GM23248 (cell line): ENCODE results near the gene SH3RF2. TPM values are rescaled to one million over a fixed set of nuclear protein-coding genes. Genes with fewer than 3 reads are reported as not detected.

Experiments
- DNase-seq: peaks from one replicate; pipeline ENCODE4 v3.0.0-alpha.2; 2015
- H2AFZ ChIP-seq: fragments of 200-600 bp; sonication (generic); 2 replicates; pipeline ENCODE4 v1.6.1; 2016; ENCODE audit warnings: antibody characterized with exemption
- H3F3A ChIP-seq: fragments of 200-600 bp; sonication (generic); 2 replicates; pipeline ENCODE4 v1.6.1; 2016; ENCODE audit warnings: mild to moderate bottlenecking, antibody characterized with exemption, mixed run types; ENCODE audit not compliant: insufficient read depth
- H3K27ac ChIP-seq: fragments of 200-600 bp; sonication (generic); 2 replicates; pipeline ENCODE4 v1.5.1; 2016; ENCODE audit warnings: mild to moderate bottlenecking
- H3K27me3 ChIP-seq: fragments of 200-600 bp; sonication (generic); replicated peaks from 2 replicates; pipeline ENCODE4 v1.6.1; 2016; ENCODE audit warnings: mild to moderate bottlenecking; ENCODE audit not compliant: insufficient read depth
- H3K36me3 ChIP-seq: fragments of 200-600 bp; sonication (generic); 2 replicates; pipeline ENCODE4 v1.6.1; 2016; ENCODE audit warnings: low read depth, mild to moderate bottlenecking
- H3K4me1 ChIP-seq: fragments of 200-600 bp; sonication (generic); 2 replicates; pipeline ENCODE4 v1.6.1; 2016; ENCODE audit warnings: mild to moderate bottlenecking; ENCODE audit not compliant: insufficient read depth
- H3K4me2 ChIP-seq: fragments of 200-600 bp; sonication (generic); one replicate; pipeline ENCODE4 v1.6.1; 2016; ENCODE audit warnings: mild to moderate bottlenecking; ENCODE audit not compliant: unreplicated experiment
- H3K4me3 ChIP-seq: fragments of 200-600 bp; sonication (generic); 2 replicates; pipeline ENCODE4 v1.5.1; 2016; ENCODE audit warnings: mild to moderate bottlenecking
- H3K79me2 ChIP-seq: fragments of 200-600 bp; sonication (generic); 2 replicates; pipeline ENCODE4 v1.6.1; 2016; ENCODE audit warnings: mild to moderate bottlenecking; ENCODE audit not compliant: insufficient read depth
- H3K9ac ChIP-seq: fragments of 200-600 bp; sonication (generic); 2 replicates; pipeline ENCODE4 v1.6.1; 2016; ENCODE audit warnings: mild to moderate bottlenecking
- H3K9me2 ChIP-seq: fragments of 200-600 bp; sonication (generic); 2 replicates; pipeline ENCODE4 v1.6.1; 2016; ENCODE audit warnings: mixed run types, mild to moderate bottlenecking, moderate library complexity; ENCODE audit not compliant: insufficient read depth
- H3K9me3 ChIP-seq: fragments of 200-600 bp; sonication (generic); one replicate; pipeline ENCODE4 v1.6.1; 2017; ENCODE audit warnings: low read depth
- H4K20me1 ChIP-seq: fragments of 200-600 bp; sonication (generic); 2 replicates; pipeline ENCODE4 v1.6.0; 2016; ENCODE audit not compliant: insufficient read depth
- EZH2 ChIP-seq: fragments of 200-600 bp; sonication (generic); IDR thresholded peaks from 2 replicates; pipeline ENCODE4 v1.6.1; 2018; ENCODE audit warnings: antibody characterized with exemption, mild to moderate bottlenecking; ENCODE audit not compliant: insufficient read depth, poor library complexity, severe bottlenecking
- EZH2phosphoT487 ChIP-seq: fragments of 200-600 bp; sonication (generic); IDR thresholded peaks from 2 replicates; pipeline ENCODE4 v1.6.1; 2018; ENCODE audit warnings: antibody characterized with exemption, moderate library complexity, mild to moderate bottlenecking, low read depth; ENCODE audit not compliant: insufficient read depth
- WGBS, 2 experiments: methylation state at CpG; one replicate each; pipeline ENCODE4 v1.1.6; 2015 to 2017; ENCODE audit warnings: low lambda C conversion rate in 2 of 2, low coverage in 1 of 2; ENCODE audit errors: missing lambda C conversion rate in 2 of 2; 5-methylcytosine and 5-hydroxymethylcytosine counted together
- in situ Hi-C: fragments of 300-500 bp; cut with MboI; formaldehyde crosslinking; loops from 2 replicates; pipeline ENCODE4 v1.15.0; 2020
- polyA plus RNA-seq: library from polyadenylated mRNA; unstranded; fragments of >200 nt; fragmentation: Nextera tagmentation; extraction: Ambion mirVana; gene quantifications from 2 replicates; pipeline ENCODE4 v1.2.1, GENCODE V29; 2016
- total RNA-seq: library from RNA; depleted of rRNA; stranded (reverse); fragments of >200 nt; shearing (Covaris generic); gene quantifications from 2 replicates; pipeline ENCODE4 v1.2.3, GENCODE V29; 2014

Gene SH3RF2
- total and polyA plus RNA-seq, 2 experiments from 2014 or later = 0.21 TPM; not detected in 1

- H3K9ac ChIP-seq = no peak overlapping the region
- H3F3A ChIP-seq = no peaks in the 10 kb centered on the region
- H3K79me2 ChIP-seq = no peaks in the 10 kb centered on the region
- peaks cover 4% of the 10 kb centered on the region for H3K27me3 ChIP-seq
- 79 to 83% methylated on average over 9 of the region's 9 CpGs for WGBS, 2 experiments
- H3K36me3 ChIP-seq = no peaks in the 10 kb centered on the region
- no peaks in the 10 kb centered on the region for H3K9me3 ChIP-seq
- in situ Hi-C loops = no loop called here
- H3K4me1 ChIP-seq = no peaks in the 10 kb centered on the region
- no peak overlapping the region for H2AFZ ChIP-seq
- TF ChIP-seq EZH2 = no peak
- no peak for TF ChIP-seq EZH2phosphoT487
- H3K9me2 ChIP-seq = no peaks in the 10 kb centered on the region
- no peaks in the 10 kb centered on the region for H4K20me1 ChIP-seq
- no peak overlapping the region for H3K4me2 ChIP-seq
- H3K4me3 ChIP-seq = no peak overlapping the region
- no peak overlapping the region for H3K27ac ChIP-seq
- no peak for DNase-seq
Observed at GRCh38 chr5:146000072-146000471, 63.7 kb downstream of the SH3RF2 start.

- H3K79me2 ChIP-seq = no peaks in the 10 kb centered on the region
- no peak for DNase-seq
- 77 to 81% methylated on average over 5 of the region's 5 CpGs for WGBS, 2 experiments
- no peak overlapping the region for H3K4me3 ChIP-seq
- H3K36me3 ChIP-seq = no peaks in the 10 kb centered on the region
- in situ Hi-C loops = no loop called here
- H3K9me3 ChIP-seq = no peaks in the 10 kb centered on the region
- no peaks in the 10 kb centered on the region for H3K4me1 ChIP-seq
- H3K27me3 ChIP-seq = peaks cover 4% of the 10 kb centered on the region
- no peak overlapping the region for H3K27ac ChIP-seq
- TF ChIP-seq EZH2 (no peak), EZH2phosphoT487 (no peak)
- H3K9me2 ChIP-seq = no peaks in the 10 kb centered on the region
- H2AFZ ChIP-seq = no peak overlapping the region
- no peaks in the 10 kb centered on the region for H3F3A ChIP-seq
- H3K4me2 ChIP-seq = no peak overlapping the region
- no peaks in the 10 kb centered on the region for H4K20me1 ChIP-seq
- no peak overlapping the region for H3K9ac ChIP-seq
Observed at GRCh38 chr5:146001544-146002190, 65.3 kb downstream of the SH3RF2 start.

- H3K27me3 ChIP-seq = peaks cover 4% of the 10 kb centered on the region
- H3K4me1 ChIP-seq = no peaks in the 10 kb centered on the region
- in situ Hi-C loops = no loop called here
- H3K9me3 ChIP-seq = no peaks in the 10 kb centered on the region
- no peak for TF ChIP-seq EZH2
- no peak for TF ChIP-seq EZH2phosphoT487
- no peak for DNase-seq
- no peak overlapping the region for H3K4me3 ChIP-seq
- H2AFZ ChIP-seq = no peak overlapping the region
- no peak overlapping the region for H3K4me2 ChIP-seq
- no peaks in the 10 kb centered on the region for H3K9me2 ChIP-seq
- H3F3A ChIP-seq = no peaks in the 10 kb centered on the region
- no peaks in the 10 kb centered on the region for H3K79me2 ChIP-seq
- no peak overlapping the region for H3K27ac ChIP-seq
- no peaks in the 10 kb centered on the region for H3K36me3 ChIP-seq
- no peaks in the 10 kb centered on the region for H4K20me1 ChIP-seq
- WGBS, 2 experiments = 58 to 61% methylated on average over 6 to 7 of the region's 7 CpGs
- no peak overlapping the region for H3K9ac ChIP-seq
Observed at GRCh38 chr5:146002491-146002890, 66.1 kb downstream of the SH3RF2 start.

- Histone ChIP-seq H2AFZ (no peak overlapping the region), H3F3A (no peaks in the 10 kb centered on the region), H3K27me3 (peaks cover 4% of the 10 kb centered on the region), H3K79me2 (no peaks in the 10 kb centered on the region), H3K36me3 (no peaks in the 10 kb centered on the region), H3K9ac (no peak overlapping the region), H3K9me3 (no peaks in the 10 kb centered on the region), H3K27ac (no peak overlapping the region), H4K20me1 (no peaks in the 10 kb centered on the region), H3K4me1 (no peaks in the 10 kb centered on the region), H3K4me2 (no peak overlapping the region), H3K9me2 (no peaks in the 10 kb centered on the region), H3K4me3 (no peak overlapping the region)
- no peak for TF ChIP-seq EZH2phosphoT487
- TF ChIP-seq EZH2 = no peak
- no peak for DNase-seq
- in situ Hi-C loops = no loop called here
- WGBS, 2 experiments = 55 to 57% methylated on average over 4 of the region's 4 CpGs
Observed at GRCh38 chr5:146003852-146004251, 67.5 kb downstream of the SH3RF2 start.
